ENCODE measurements around the gene SYTL1. TPM values are rescaled to one million over a fixed set of nuclear protein-coding genes. Genes with fewer than 3 reads are reported as not detected.

SYTL1 gene
- total and polyA plus RNA-seq, 9 donors, result 0.15 to 20.9 (median 2.6) TPM

- no peaks in the 10 kb centered on the region for H3K36me3 ChIP-seq
- H3K4me3 ChIP-seq, result no peak overlapping the region
- intact Hi-C loops (cut with DNase I), result no loop called here
- no peak overlapping the region for H3K27ac ChIP-seq
- no peaks in the 10 kb centered on the region for H3K9me3 ChIP-seq
- TF ChIP-seq CTCF (IDR thresholded peaks at IDR 0.05) (no peak), EP300 (IDR thresholded peaks at IDR 0.05) (no peak), POLR2A (IDR thresholded peaks at IDR 0.05) (no peak)
- WGBS, 3 donors, result 86 to 93% (median 93%) methylated on average over 8 of the region's 8 CpGs
- H3K4me1 ChIP-seq (ENCODE audit: insufficient read depth), result peaks cover 7% of the 10 kb centered on the region
- DNase-seq, result no peak
- H3K27me3 ChIP-seq, result no peaks in the 10 kb centered on the region
These were observed 19.7 kb downstream of the SYTL1 start for GRCh38 chr1:27361553-27361952.

GRCh38 chr1:27363766-27364695 is 22.2 kb downstream of the SYTL1 start:
- H3K27ac ChIP-seq, result no peak overlapping the region
- H3K4me1 ChIP-seq (ENCODE audit: insufficient read depth), result peaks cover 7% of the 10 kb centered on the region
- no peaks in the 10 kb centered on the region for H3K36me3 ChIP-seq
- H3K27me3 ChIP-seq, result no peaks in the 10 kb centered on the region
- TF ChIP-seq EP300 (IDR thresholded peaks at IDR 0.05) (no peak), POLR2A (IDR thresholded peaks at IDR 0.05) (no peak), CTCF (IDR thresholded peaks at IDR 0.05) (no peak)
- intact Hi-C loops (cut with DNase I), result no loop called here
- H3K9me3 ChIP-seq, result no peaks in the 10 kb centered on the region
- WGBS, 3 donors, result 87 to 91% (median 88%) methylated on average over 23 to 26 of the region's 26 CpGs
- H3K4me3 ChIP-seq, result no peak overlapping the region
- DNase-seq, result peak in 1 of 5 donors; percentile 34

GRCh38 chr1:27364696-27365371 is 23.0 kb downstream of the SYTL1 start:
- Histone ChIP-seq H3K27ac (peak overlapping the region in 1 of 2 donors; percentile 91), H3K27me3 (no peaks in the 10 kb centered on the region), H3K36me3 (no peaks in the 10 kb centered on the region), H3K4me3 (peak overlapping the region; percentile 89), H3K4me1 (ENCODE audit: insufficient read depth) (peaks cover 7% of the 10 kb centered on the region), H3K9me3 (no peaks in the 10 kb centered on the region)
- intact Hi-C loops (cut with DNase I), result no loop called here
- 75 to 84% (median 78%) methylated on average over 11 of the region's 11 CpGs for WGBS, 3 donors
- DNase-seq, result peak in 1 of 5 donors; percentile 46
- TF ChIP-seq EP300 (IDR thresholded peaks at IDR 0.05) (no peak), CTCF (IDR thresholded peaks at IDR 0.05) (no peak), POLR2A (IDR thresholded peaks at IDR 0.05) (no peak)

- Histone ChIP-seq H3K4me1 (ENCODE audit: insufficient read depth) (peaks cover 7% of the 10 kb centered on the region), H3K4me3 (peak overlapping the region; percentile 89), H3K9me3 (no peaks in the 10 kb centered on the region), H3K36me3 (no peaks in the 10 kb centered on the region), H3K27ac (peak overlapping the region; percentile 86 to 91), H3K27me3 (no peaks in the 10 kb centered on the region)
- WGBS, 3 donors, result 2% methylated on average over 34 to 40 of the region's 40 CpGs
- peak; percentile 71 for TF ChIP-seq POLR2A (IDR thresholded peaks at IDR 0.05)
- no peak for TF ChIP-seq EP300 (IDR thresholded peaks at IDR 0.05)
- TF ChIP-seq CTCF (IDR thresholded peaks at IDR 0.05), result no peak
- peak; percentile 89 to 93 (median 91) for DNase-seq
- intact Hi-C loops (cut with DNase I), result no loop called here
These were observed 23.7 kb downstream of the SYTL1 start for GRCh38 chr1:27365372-27366112.

Data from ovary (tissue), 9 donors.